ENCODE results near the gene DCDC2C.

DCDC2C gene

DNA sequence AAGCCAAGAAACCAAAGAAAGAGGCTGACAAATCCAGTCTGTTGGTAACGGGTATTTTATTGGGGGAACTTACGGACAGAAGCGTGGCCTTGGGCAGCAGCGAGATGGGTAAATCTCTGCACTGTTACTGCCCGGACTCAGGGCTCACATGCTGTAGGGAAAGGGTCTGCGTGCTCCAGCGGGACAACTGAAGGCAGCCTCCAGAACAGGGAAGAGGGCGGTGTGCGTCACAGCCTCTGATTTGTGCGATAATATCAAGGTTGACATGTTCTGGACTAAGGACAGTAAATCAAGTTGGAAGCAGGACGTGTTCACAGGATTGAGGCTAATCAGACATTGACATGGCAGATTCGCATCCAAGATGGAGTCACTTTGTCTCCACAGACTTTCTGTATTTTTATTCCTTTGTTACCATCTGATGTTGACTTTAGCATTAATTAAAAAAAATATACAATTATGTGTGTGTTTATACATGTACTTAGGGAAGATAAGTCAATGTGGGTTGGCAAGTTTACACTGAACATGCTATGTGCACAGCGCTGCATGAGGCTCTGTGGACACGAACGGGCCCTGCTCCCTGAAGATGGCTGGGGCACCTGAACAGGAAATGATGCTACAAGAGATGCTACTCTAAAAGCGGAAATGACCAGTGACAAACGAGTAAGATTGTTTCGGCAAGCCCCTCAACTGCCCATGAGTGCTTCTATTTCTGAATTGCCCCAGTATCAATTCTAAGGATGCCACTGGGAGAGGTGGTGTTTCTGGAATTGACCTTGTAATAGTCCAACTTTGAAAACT, 22.6 kb upstream of the DCDC2C start:
- Histone ChIP-seq H3K36me3 (ENCODE audit: insufficient read depth, low read length) (no peaks in the 10 kb centered on the region; the same call in 1 of the 2 replicates), H3K9ac (ENCODE audit: low read depth, low read length) (no peak overlapping the region), H3K4me1 (ENCODE audit: insufficient read depth, low read length) (no peaks in the 10 kb centered on the region), H3K9me3 (ENCODE audit: control insufficient read depth, insufficient read depth, low read length) (no peaks in the 10 kb centered on the region)

DNA sequence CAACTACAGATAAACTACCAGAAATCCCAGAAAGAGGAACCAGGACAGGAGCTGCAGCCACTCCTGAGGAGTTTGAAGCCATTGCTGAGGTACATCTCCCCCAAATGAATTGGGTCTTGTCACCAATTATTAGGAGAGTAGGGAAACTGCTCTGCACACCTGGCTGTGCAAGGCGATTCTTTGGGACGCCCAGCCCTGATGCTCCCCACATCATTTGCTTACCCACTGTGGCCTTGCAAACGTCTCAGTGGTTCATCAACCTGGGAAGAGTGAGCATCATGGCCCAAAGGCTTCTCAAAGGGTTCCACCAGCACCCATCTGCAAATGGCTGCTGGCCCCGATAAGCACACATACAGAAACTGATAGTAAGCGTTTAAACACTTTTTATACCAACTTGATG, 21.8 kb upstream of the DCDC2C start:
- Histone ChIP-seq H3K4me1 (ENCODE audit: insufficient read depth, low read length) (no peaks in the 10 kb centered on the region), H3K9ac (ENCODE audit: low read depth, low read length) (no peak overlapping the region), H3K9me3 (ENCODE audit: control insufficient read depth, insufficient read depth, low read length) (no peaks in the 10 kb centered on the region), H3K36me3 (ENCODE audit: insufficient read depth, low read length) (no peaks in the 10 kb centered on the region; the same call in 1 of the 2 replicates)

DNA sequence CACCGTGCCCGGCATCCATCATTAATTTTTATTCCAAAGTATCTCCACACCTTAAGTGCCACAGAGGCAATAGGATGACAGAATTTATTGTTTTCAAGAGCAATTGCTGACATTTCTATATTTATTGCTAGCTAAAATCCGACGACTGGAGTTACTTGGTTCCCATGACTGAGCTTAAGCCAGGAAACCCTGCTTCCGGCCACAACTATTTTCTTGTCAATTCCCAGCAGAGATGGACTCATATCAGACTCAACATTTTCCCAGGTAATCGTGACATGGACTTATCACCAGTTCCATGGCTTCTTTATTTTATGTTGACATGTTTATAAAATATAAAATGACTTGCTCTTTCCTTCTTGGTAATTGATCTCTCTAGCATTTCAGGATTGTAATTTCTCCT, 20.6 kb upstream of the DCDC2C start:
- no peaks in the 10 kb centered on the region for H3K4me1 ChIP-seq (ENCODE audit: insufficient read depth, low read length)
- H3K9me3 ChIP-seq (ENCODE audit: control insufficient read depth, insufficient read depth, low read length) = no peaks in the 10 kb centered on the region
- H3K36me3 ChIP-seq (ENCODE audit: insufficient read depth, low read length) = no peaks in the 10 kb centered on the region; the same call in 1 of the 2 replicates
- H3K9ac ChIP-seq (ENCODE audit: low read depth, low read length) = no peak overlapping the region

DNA sequence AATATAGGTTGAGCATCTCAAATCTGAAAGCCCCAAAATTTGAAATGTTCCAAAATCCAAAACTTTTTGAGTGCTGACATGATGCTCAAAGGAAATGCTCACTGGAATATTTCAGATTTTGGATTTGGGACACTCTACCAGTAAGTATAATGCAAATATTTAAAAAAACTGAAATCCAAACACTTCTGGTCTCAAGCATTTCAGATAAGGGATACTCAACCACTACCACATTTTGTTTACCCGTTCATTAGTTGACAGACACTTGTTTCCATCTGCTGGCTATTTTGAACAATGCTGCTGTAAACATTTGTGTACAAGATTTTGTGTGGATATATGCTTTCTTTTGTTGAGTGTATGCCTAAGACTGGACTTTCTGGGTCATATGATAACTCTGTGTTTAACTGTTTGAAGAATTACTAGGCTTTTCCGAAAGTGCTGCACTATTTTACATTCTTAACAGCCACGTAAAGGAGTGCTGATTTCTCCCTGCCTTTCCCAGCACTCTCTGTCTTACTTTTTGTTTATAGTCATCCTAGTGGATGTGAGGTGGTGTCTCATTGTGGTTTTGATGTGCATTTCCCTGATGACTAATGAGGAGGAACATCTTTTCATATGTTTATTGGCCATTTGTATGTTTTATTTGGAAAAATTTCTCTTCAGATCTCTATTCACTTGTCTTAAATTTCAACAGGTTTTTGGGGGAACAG, 19.5 kb upstream of the DCDC2C start:
- Histone ChIP-seq H3K9me3 (ENCODE audit: control insufficient read depth, insufficient read depth, low read length) (no peaks in the 10 kb centered on the region), H3K36me3 (ENCODE audit: insufficient read depth, low read length) (no peaks in the 10 kb centered on the region; the same call in 1 of the 2 replicates), H3K4me1 (ENCODE audit: insufficient read depth, low read length) (no peaks in the 10 kb centered on the region), H3K9ac (ENCODE audit: low read depth, low read length) (no peak overlapping the region)

DNA sequence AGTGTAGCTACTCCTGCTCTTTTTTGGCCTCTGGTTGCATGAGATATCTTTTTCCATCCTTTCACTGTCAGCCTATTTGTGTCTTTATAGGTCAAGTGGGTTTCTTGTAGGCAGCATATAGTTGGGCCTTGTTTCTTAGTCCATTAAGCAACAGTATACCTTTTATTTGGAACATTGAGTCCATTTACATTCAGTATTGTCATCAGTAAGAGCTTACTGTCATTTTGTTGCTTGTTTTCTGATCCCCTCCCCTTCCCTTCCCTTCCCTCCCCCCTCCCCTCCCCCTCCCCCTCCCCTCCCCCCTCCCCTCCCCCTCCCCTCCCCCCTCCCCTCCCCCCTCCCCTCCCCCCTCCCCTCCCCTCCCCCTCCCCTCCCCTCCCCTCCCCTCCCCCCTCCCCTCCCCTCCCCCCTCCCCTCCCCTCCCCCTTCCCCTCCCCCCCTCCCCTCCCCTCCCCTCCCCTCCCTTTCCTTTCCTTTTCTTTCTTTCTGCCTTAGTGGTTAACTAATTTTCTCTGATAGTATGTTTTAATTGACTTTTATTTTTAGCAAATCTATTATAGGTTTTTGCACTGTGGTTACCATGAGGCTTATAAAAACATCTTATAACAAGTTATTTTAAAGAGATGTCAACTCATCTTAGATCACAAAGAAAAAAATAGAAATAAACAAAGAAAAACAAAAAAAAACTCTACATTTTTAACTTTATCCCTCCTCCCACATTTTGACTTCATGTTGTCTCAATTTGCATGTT, 13.2 kb upstream of the DCDC2C start:
- no peak overlapping the region for H3K9ac ChIP-seq (ENCODE audit: low read depth, low read length)

DNA sequence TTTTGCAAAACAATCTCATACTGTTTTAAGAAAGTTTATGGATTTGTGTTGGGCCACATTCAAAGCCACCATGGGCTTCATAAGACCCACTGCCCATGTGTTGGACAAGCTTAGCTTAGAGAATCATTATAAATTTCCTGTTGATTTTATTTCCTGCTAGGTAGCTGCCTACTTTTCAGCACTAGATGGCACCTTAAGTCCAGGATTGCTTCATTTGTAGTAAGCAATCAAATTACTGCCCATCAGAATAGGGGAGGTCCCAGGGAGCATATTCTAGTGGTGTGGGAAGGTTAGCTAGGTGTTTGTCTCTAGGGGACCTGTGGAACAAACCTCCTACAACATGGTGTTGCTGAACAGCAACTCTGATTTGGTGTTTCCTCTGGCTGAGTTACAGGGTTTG, 11.0 kb upstream of the DCDC2C start:
- Histone ChIP-seq H3K4me1 (ENCODE audit: insufficient read depth, low read length) (no peaks in the 10 kb centered on the region), H3K9ac (ENCODE audit: low read depth, low read length) (no peak overlapping the region), H3K9me3 (ENCODE audit: control insufficient read depth, insufficient read depth, low read length) (no peaks in the 10 kb centered on the region), H3K36me3 (ENCODE audit: insufficient read depth, low read length) (no peaks in the 10 kb centered on the region)

More for the DNA sequence above, 13.2 kb upstream of the DCDC2C start:
- H3K4me1 ChIP-seq (ENCODE audit: insufficient read depth, low read length) = no peaks in the 10 kb centered on the region
- no peaks in the 10 kb centered on the region for H3K9me3 ChIP-seq (ENCODE audit: control insufficient read depth, insufficient read depth, low read length)
- no peaks in the 10 kb centered on the region for H3K36me3 ChIP-seq (ENCODE audit: insufficient read depth, low read length)

DNA sequence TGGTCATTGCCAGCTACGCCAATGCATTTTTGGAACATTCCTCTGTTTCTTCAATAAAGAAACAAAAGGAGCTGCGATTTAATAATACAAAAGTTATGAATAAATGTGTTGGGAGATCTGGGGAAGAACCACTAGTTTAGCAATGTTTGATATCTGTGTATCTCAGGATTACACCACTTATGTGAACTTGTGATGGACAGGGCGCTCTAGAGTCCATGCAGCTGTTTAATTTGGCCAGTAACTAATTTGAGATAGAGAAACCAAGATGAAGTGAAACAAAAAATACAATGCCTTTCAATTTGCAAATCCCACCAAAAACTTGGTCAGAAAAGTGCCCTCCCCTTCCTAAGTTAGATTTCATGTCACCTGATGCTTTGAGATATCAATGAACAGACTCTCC, 6.8 kb upstream of the DCDC2C start:
- Histone ChIP-seq H3K9ac (ENCODE audit: low read depth, low read length) (no peak overlapping the region), H3K36me3 (ENCODE audit: insufficient read depth, low read length) (no peaks in the 10 kb centered on the region), H3K4me1 (ENCODE audit: insufficient read depth, low read length) (no peaks in the 10 kb centered on the region), H3K9me3 (ENCODE audit: control insufficient read depth, insufficient read depth, low read length) (no peaks in the 10 kb centered on the region)

DNA sequence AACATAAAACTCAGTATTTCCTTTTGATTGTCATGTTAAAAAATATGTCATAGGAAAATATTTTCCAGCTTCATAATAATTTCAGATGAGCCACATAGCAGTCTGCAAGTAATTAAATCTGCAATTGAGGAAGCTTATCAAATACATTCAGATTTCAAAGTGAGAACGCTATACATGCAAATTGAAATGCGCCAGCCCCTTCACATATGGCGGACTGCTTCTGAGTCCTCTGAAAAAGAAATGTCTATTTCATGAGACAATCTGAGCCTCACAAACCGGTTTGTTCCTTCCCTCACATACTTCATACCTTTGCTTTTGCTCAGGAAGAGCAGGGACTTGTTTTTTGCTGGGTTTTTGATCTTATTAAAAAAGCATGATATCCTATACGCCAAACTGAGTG, 2.3 kb upstream of the DCDC2C start:
- Histone ChIP-seq H3K9ac (ENCODE audit: low read depth, low read length) (no peak overlapping the region), H3K9me3 (ENCODE audit: control insufficient read depth, insufficient read depth, low read length) (no peaks in the 10 kb centered on the region), H3K36me3 (ENCODE audit: insufficient read depth, low read length) (no peaks in the 10 kb centered on the region), H3K4me1 (ENCODE audit: insufficient read depth, low read length) (no peaks in the 10 kb centered on the region)

DNA sequence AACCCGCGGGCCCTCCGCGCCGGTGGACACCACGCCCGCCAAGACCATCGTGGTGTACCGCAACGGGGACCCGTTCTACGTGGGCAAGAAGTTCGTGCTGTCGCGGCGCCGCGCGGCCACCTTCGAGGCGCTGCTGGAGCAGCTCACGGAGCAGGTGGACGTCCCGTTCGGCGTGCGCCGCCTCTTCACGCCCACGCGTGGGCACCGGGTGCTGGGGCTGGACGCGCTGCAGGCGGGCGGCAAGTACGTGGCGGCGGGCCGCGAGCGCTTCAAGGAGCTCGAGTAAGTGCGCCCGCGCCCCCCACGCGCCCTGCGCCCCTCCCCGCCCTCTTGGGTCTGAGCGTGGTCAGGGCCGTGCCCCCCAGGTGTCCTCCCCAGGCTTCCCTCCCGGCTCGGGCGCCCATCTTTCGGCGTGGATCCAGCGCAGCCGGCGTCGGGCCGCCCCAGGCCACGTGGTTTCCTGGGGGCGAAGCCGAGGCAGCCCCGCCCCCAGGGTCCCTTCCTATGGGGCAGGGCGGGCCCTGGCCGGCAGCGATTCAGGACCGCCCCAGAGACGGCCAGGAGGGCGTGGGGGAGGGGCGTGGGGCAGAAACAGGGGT, 481 bp downstream of the DCDC2C start:
- H3K36me3 ChIP-seq (ENCODE audit: insufficient read depth, low read length) = no peaks in the 10 kb centered on the region
- no peak overlapping the region for H3K9ac ChIP-seq (ENCODE audit: low read depth, low read length)

DNA sequence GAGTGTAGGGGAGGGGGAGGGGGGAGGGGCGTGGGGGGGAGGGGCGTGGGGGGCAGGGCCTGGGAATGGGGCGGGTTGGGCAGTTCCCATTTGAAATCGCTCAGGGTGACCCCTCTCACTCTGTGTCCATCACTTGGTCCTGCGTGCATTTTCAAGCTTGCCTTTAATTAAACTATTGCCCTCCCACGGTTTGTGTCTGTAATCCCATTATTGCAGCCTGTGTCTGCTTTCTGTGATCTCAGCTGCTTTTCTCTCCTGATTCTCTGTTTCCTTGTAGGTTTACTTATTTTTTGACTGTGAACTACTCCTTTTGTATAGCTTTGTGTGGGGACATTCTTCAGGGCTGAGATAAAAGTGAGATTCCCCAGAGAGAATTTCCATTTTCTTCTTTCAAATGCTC, 1.3 kb downstream of the DCDC2C start:
- no peak overlapping the region for H3K9ac ChIP-seq (ENCODE audit: low read depth, low read length)
- H3K4me1 ChIP-seq (ENCODE audit: insufficient read depth, low read length) = no peaks in the 10 kb centered on the region
- H3K36me3 ChIP-seq (ENCODE audit: insufficient read depth, low read length) = no peaks in the 10 kb centered on the region
- H3K9me3 ChIP-seq (ENCODE audit: control insufficient read depth, insufficient read depth, low read length) = no peaks in the 10 kb centered on the region

More for the DNA sequence above, 481 bp downstream of the DCDC2C start:
- H3K9me3 ChIP-seq (ENCODE audit: control insufficient read depth, insufficient read depth, low read length) = no peaks in the 10 kb centered on the region
- no peaks in the 10 kb centered on the region for H3K4me1 ChIP-seq (ENCODE audit: insufficient read depth, low read length)

DNA sequence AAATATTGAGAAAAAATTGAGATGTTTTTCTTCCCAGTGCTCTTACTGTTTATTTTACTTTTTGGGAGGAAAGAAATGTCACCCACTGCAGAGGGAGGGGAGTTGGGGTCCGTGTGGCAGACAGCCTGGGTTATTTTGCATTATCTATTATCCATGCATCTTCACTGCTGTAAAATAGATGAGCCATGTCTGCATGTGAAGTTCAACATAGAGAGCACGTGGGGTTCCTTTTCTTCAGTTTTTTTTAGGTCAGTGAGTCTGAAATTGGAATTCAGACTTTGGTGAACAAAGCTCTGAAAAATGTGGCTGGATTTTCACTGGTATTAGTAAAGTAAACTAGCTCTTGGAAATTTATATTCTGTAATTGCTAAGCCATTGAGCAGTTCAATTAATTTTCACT, 2.4 kb downstream of the DCDC2C start:
- H3K9ac ChIP-seq (ENCODE audit: low read depth, low read length) = no peak overlapping the region
- H3K9me3 ChIP-seq (ENCODE audit: control insufficient read depth, insufficient read depth, low read length) = no peaks in the 10 kb centered on the region
- no peaks in the 10 kb centered on the region for H3K4me1 ChIP-seq (ENCODE audit: insufficient read depth, low read length)
- no peaks in the 10 kb centered on the region for H3K36me3 ChIP-seq (ENCODE audit: insufficient read depth, low read length)

DNA sequence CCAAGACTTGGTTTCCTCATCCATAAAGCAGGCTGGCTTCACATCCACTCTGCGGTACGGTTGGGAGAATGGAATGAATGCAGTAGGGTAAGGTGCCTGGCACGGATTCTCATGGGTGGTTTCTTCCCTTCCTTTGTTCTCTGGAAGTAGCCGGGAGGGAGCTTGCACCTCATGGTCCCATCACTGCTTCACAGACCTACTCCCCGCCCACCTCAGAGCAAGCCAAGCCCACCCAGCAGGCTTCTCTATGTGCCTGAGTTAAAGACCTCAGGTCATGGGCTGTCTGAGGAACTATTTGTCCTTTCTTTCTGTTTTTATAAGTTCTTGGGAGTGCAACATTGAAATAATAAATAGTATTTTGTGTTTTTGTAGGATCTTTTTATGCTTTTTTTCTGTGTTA, 3.5 kb downstream of the DCDC2C start:
- Histone ChIP-seq H3K9me3 (ENCODE audit: control insufficient read depth, insufficient read depth, low read length) (no peaks in the 10 kb centered on the region), H3K36me3 (ENCODE audit: insufficient read depth, low read length) (no peaks in the 10 kb centered on the region), H3K9ac (ENCODE audit: low read depth, low read length) (no peak overlapping the region), H3K4me1 (ENCODE audit: insufficient read depth, low read length) (no peaks in the 10 kb centered on the region)

DNA sequence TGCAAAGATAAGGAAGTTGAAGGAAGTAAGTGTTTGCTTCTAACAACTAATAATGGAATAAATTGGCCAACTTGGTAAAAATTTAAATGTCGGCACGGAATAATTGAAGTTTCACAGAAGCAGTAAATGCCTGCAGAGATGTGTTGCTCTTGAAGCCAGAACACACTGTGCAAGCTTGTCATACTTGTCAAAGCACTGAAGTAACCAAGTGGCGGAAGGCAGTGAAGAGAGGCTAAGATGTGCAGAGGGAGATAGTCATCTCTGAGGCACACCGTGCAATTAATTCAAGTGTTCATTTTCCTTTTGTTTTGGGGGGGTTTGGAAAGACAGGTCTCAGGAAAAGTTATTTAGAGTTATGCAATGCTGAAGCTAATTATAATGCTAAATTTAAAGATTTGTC, 5.2 kb downstream of the DCDC2C start:
- Histone ChIP-seq H3K36me3 (ENCODE audit: insufficient read depth, low read length) (no peaks in the 10 kb centered on the region), H3K9ac (ENCODE audit: low read depth, low read length) (no peak overlapping the region), H3K4me1 (ENCODE audit: insufficient read depth, low read length) (no peaks in the 10 kb centered on the region), H3K9me3 (ENCODE audit: control insufficient read depth, insufficient read depth, low read length) (no peaks in the 10 kb centered on the region)

DNA sequence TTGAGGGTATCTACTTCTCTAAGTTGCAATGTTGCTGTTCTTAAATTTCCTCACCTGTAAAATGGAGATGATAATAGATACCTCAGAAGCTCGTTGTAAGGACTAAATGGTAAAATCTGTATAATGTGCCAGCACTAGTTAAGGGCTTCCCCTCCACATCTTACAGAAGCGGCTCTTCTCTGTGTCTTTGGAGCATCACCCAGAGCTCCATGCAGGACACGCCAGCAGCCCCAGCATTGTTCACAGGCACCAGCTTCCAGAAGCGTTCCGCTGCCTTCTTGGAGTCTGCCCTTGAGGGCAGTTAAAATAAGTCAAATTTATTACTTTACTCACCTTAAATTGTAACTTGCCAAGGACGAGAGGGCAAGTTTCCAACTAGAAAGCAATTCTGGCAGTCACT, 5.8 kb downstream of the DCDC2C start:
- H3K9ac ChIP-seq (ENCODE audit: low read depth, low read length) = no peak overlapping the region
- H3K9me3 ChIP-seq (ENCODE audit: control insufficient read depth, insufficient read depth, low read length) = no peaks in the 10 kb centered on the region
- H3K4me1 ChIP-seq (ENCODE audit: insufficient read depth, low read length) = no peaks in the 10 kb centered on the region
- no peaks in the 10 kb centered on the region for H3K36me3 ChIP-seq (ENCODE audit: insufficient read depth, low read length)
